ENCODE results near the gene GNG7.

GNG7 gene

GRCh38 chr19:2702170-2703076 is at the start of gene GNG7:
TSS of gene GNG7 (minus strand) at chr19:2702694. CDS start at chr19:2520688, 182,006 bp downstream.
- DNase-seq (ENCODE audit: low read depth) = peak; percentile 83

GRCh38 chr19:2751438-2751830 is 48.9 kb upstream of the GNG7 start:
- DNase-seq (ENCODE audit: low read depth) = no peak

DNA sequence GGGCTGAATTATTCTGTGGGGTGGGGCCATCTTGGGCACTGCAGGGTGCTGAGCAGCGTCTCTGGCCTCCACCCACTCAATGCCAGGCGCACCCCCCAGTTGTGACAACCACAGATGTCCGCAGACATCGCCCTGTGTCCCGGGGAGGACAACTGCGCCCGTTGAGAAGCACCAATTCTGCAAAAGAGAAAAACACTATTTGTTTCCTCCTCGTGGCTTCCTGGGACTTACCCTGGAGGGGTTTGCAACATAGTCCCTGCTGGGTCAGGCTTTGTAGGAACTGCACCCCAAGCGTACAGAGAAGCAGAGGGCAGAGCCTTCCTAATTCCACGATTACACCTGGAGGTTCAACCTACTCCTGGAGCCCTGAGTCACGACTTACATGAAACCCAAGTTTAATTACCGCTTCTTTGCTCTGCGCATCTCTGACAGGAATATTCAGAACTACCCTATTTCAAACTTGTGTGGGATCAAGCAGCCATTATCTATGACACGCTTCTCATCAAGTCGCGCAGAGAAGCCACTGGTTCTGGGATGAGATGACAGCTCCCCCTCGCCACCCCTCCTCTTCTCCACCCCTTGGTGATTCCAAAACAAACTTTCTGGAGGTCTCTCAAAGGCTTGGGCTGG is 48.4 kb upstream of the GNG7 start:
- no peak for DNase-seq (ENCODE audit: low read depth)

GRCh38 chr19:2747349-2747748 is 44.9 kb upstream of the GNG7 start:
- no peak for DNase-seq (ENCODE audit: low read depth)

DNA sequence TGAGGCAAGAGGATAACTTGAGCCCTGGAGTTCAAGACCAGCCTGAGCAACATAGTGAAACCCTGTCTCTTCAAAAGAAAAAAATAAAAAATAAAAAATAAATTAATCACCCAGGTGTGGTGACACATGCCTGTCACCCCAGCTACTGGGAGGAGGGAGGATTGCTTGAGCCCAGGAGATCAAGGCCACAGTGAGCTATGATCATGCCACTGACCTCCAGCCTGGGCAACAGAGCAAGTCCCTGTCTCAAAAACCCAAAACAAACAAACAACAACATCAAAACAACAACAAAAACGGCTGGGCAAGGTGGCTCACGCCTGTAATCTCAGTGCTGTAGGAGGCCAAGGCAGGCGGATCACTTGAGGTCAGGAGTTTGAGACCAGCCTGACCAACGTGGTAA is 41.6 kb upstream of the GNG7 start:
- no peak for DNase-seq (ENCODE audit: low read depth)

DNA sequence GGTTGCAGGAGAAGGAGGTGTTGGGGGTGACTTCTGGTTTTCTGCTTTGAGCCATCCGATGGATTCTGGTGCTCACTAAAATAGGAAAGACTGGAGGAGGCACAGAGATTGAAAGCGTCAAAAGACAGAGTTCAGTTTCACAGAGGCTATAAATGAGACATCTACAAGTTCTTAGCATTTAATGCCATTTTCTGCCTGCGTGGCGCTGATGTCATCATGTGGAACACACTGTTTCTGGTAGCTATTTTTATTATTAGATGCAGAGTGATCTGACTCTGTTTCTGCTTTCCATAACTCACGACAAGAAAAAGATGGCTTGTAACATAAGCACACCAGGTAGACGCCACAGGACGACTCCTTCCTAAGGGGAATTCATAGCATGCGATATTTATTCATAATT is 40.6 kb upstream of the GNG7 start:
- DNase-seq (ENCODE audit: low read depth) = no peak

DNA sequence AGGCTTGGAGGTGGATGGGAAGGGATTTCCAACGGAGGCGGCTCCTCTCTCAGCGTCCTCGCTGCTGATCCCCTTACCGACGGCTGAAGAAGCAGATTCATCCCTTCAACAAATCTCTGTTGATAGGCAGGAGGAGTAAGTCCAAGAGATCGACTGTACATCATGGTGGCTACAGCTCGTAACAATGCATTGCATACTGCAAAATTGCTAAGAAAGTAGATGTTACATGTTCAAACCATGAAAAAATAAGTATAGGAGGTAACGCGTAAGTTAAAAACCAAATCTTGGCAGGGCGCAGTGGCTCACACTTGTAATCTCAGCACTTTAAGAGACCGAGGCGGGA is 37.8 kb upstream of the GNG7 start:
- DNase-seq (ENCODE audit: low read depth) = no peak

GRCh38 chr19:2739602-2740313 is 37.3 kb upstream of the GNG7 start, which contains the start of gene SLC39A3:
TSS of gene SLC39A3 (minus strand) at chr19:2740017. CDS start at chr19:2737257, 2,760 bp downstream.
- peak; percentile 99 for DNase-seq (ENCODE audit: low read depth)

DNA sequence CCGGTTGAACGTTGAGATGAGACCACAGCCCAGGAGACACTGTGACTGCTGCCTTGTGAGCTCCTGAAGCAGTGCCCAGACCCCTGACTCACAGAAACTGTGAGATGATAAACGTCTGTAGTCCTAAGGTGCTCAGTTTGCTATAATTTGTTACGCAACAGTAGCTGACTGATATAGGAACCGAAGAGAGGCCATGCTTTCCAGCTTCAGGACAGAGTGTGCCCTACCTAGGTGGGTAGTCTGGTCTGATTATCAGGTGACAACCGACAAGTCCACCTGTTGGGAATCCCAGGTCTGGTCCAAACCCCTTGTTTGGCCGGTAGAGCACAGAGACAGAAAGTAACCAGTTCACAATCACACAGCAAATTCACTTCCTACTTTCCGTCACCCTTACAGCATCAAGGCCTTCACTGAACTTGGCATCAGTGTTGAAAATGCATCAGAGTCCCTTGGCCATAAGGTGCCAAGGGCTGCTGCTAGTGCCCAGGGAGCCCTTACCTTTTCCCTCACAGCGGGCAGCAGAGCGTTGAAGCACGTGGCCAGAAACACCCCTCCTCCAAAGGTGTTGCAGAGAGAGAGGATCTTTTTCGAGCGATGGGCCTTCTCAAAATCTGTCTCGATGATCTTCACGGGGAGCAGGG is 34.2 kb upstream of the GNG7 start:
- no peak for DNase-seq (ENCODE audit: low read depth)

GRCh38 chr19:2735374-2735773 is 32.9 kb upstream of the GNG7 start:
- no peak for DNase-seq (ENCODE audit: low read depth)

DNA sequence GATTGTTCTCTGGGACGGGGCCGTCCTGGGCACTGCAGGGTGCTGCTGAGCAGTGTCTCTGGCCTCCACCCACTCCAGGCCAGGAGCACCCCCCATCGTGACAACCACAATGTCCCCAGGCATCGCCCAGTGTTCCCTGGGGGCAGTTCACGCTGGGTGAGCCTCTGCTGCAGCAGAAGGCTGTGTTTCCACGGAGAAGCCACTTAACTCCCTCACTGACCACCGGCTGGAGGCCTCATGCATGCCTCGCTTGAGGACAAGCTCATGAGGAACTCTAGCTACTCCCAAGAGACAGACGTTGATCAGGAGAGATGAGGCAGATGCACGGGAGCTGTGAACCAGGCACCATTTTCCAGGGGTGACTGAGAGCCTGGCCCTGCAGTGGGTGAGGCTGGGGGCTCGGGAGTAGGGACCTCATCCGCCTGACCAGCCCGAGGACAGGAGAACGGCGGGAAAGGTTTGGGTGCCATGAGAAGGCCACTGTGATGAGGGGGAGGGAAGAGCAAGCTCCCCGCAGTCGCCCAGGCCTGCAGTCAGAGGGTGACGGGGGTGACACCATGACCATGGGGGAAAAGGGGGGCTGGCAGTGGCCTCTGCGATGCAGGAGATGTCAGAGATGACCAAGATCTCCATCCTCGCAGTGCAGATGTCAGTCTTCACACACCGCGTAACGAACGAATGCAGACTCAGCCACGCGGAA is 32.2 kb upstream of the GNG7 start:
- DNase-seq (ENCODE audit: low read depth) = no peak

- DNase-seq (ENCODE audit: low read depth) = no peak
Observed at GRCh38 chr19:2733930-2734588, 31.6 kb upstream of the GNG7 start.

- DNase-seq (ENCODE audit: low read depth) = no peak
Observed at GRCh38 chr19:2732883-2733282, 30.4 kb upstream of the GNG7 start.

GRCh38 chr19:2732157-2732725 is 29.7 kb upstream of the GNG7 start:
- no peak for DNase-seq (ENCODE audit: low read depth)

DNA sequence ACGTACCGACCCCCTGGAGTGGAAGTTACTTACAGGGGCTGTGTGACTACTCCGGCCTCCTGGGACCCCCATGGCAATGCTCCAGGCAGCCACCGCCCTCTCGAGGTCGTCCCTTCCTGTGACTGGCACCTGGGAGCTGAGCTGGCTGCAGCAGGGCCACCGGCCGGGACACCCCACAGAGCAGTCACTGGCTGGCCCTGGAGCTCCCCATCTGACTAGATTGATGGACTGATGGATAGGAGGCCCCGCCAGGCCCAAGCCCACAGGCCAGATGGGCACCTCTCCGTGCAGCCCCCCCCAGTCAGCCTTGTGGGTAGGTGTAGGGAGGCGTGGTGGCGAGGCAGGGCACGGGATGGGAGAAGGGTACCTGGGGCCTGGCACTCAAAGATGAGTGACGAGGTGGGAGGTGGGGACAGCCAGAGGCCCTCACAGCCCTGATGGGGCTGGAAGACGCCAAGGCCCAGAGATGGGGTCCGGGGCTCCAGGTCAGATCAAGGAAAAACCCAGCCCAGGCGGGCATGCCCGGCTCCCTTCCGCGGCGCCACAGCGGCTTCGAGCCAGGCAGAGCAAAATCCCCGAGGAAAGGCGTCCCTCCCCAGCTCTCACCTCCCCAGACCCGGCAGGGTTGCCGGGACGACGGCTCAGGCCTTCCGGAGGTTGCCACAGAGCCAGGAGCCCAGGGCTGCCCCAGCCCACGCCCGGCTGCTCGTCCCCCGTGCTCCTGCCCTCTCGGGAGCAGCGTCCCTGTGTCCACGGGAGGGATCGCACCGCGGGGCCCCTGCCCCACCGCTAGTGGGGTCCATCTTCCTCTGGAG is 28.9 kb upstream of the GNG7 start:
- no peak for DNase-seq (ENCODE audit: low read depth)

GRCh38 chr19:2729943-2730818 is 27.7 kb upstream of the GNG7 start:
- DNase-seq (ENCODE audit: low read depth) = no peak

GRCh38 chr19:2728783-2729387 is 26.4 kb upstream of the GNG7 start:
- no peak for DNase-seq (ENCODE audit: low read depth)

- no peak for DNase-seq (ENCODE audit: low read depth)
Observed at GRCh38 chr19:2727640-2727944, 25.1 kb upstream of the GNG7 start.

Measured in stimulated activated CD8-positive, alpha-beta memory T cell treated with anti-CD3 and anti-CD28 coated beads, Interleukin-15, amount 100 ng/mL, for 1 hour (primary cell).